HEK293 (cell line): ENCODE results near the gene HOXB1.
A peak's percentile ranks its signal among the peaks of the same experiment; 100 is the strongest.

Experiments
- CTCF ChIA-PET: fragments of 350-600 bp; formaldehyde crosslinking; extraction: SDS; loops from one replicate; lab custom pipeline; 2021; ENCODE audit warnings: antibody characterized with exemption; lab: Yijun Ruan, JAX
- POLR2A ChIA-PET: fragments of 300-600 bp; formaldehyde crosslinking; extraction: SDS; loops from one replicate; lab custom pipeline; 2020; ENCODE audit warnings: antibody characterized with exemption, inconsistent platforms; lab: Yijun Ruan, JAX
- H3K27ac ChIP-seq: fragments of 200-500 bp; sonication (Bioruptor generic); 2 replicates; pipeline ENCODE4 v1.5.1; 2014; ENCODE audit warnings: low read depth, low read length, control low read depth, inconsistent platforms; ENCODE audit errors: extremely low read depth
- H3K36me3 ChIP-seq, 2 experiments: fragments of 200-500 bp in 1 of 2; sonication (Bioruptor generic) in 1 of 2; 1 replicate in 1 of 2; 2 replicates in 1 of 2; pipeline ENCODE4 v1.5.1; 2014 to 2017; ENCODE audit warnings: inconsistent platforms in 2 of 2, low read length in 2 of 2; ENCODE audit not compliant: control insufficient read depth in 2 of 2, insufficient read depth in 1 of 2
- H3K4me1 ChIP-seq: fragments of 200-500 bp; sonication (Bioruptor generic); 2 replicates; pipeline ENCODE4 v1.5.1; 2014; ENCODE audit warnings: mild to moderate bottlenecking, low read length, inconsistent platforms; ENCODE audit not compliant: control insufficient read depth, insufficient read depth
- H3K4me3 ChIP-seq: 2 replicates; pipeline ENCODE4 v1.5.1; 2011; ENCODE audit warnings: low read depth, mild to moderate bottlenecking, control low read depth, low read length, moderate library complexity
- H3K9me3 ChIP-seq: fragments of 200-500 bp; sonication (Bioruptor generic); 2 replicates; pipeline ENCODE4 v1.5.1; 2014; ENCODE audit warnings: low read depth, low read length, inconsistent platforms; ENCODE audit not compliant: control insufficient read depth, insufficient read depth
- EGR2 ChIP-seq: fragments of 450-650 bp; formaldehyde crosslinking; IDR thresholded peaks from 2 replicates; pipeline ENCODE4 v1.5.1; 2016; ENCODE audit warnings: low read depth, missing biosample characterization, missing genetic modification characterization
- KLF10 ChIP-seq: fragments of 450-650 bp; IDR thresholded peaks from 2 replicates; pipeline ENCODE4 v1.5.1; 2018; ENCODE audit warnings: missing biosample characterization, mild to moderate bottlenecking, missing genetic modification characterization
- PATZ1 ChIP-seq: fragments of 450-650 bp; formaldehyde crosslinking; IDR thresholded peaks from 2 replicates; pipeline ENCODE4 v1.5.1; 2016; ENCODE audit warnings: missing biosample characterization, missing genetic modification characterization
- PRDM6 ChIP-seq: fragments of 450-650 bp; formaldehyde crosslinking; IDR thresholded peaks from 2 replicates; pipeline ENCODE4 v1.5.1; 2017; ENCODE audit warnings: missing biosample characterization, missing genetic modification characterization
- SP3 ChIP-seq: fragments of 450-650 bp; formaldehyde crosslinking; IDR thresholded peaks from 2 replicates; pipeline ENCODE4 v1.5.1; 2016; ENCODE audit warnings: missing biosample characterization, missing genetic modification characterization
- ZBTB7A ChIP-seq: fragments of 450-650 bp; formaldehyde crosslinking; IDR thresholded peaks from 2 replicates; pipeline ENCODE4 v1.5.1; 2016; ENCODE audit warnings: low read depth, missing biosample characterization, missing genetic modification characterization
- ZBTB8A ChIP-seq: fragments of 450-650 bp; formaldehyde crosslinking; IDR thresholded peaks from 2 replicates; pipeline ENCODE4 v1.5.1; 2016; ENCODE audit warnings: missing biosample characterization, missing genetic modification characterization
- ZEB2 ChIP-seq: fragments of 450-650 bp; formaldehyde crosslinking; IDR thresholded peaks from 2 replicates; pipeline ENCODE4 v1.5.1; 2016; ENCODE audit warnings: missing biosample characterization, missing genetic modification characterization
- ZFP37 ChIP-seq: fragments of 450-650 bp; formaldehyde crosslinking; IDR thresholded peaks from 2 replicates; pipeline ENCODE4 v1.5.1; 2016; ENCODE audit warnings: missing biosample characterization, missing genetic modification characterization
- ZFP41 ChIP-seq: fragments of 450-650 bp; formaldehyde crosslinking; IDR thresholded peaks from 2 replicates; pipeline ENCODE4 v1.5.1; 2016; ENCODE audit warnings: missing biosample characterization, missing genetic modification characterization, borderline replicate concordance
- ZNF121 ChIP-seq: fragments of 450-650 bp; formaldehyde crosslinking; IDR thresholded peaks from 2 replicates; pipeline ENCODE4 v1.5.1; 2016; ENCODE audit warnings: missing biosample characterization, missing genetic modification characterization
- ZNF169 ChIP-seq: fragments of 450-650 bp; formaldehyde crosslinking; IDR thresholded peaks from 2 replicates; pipeline ENCODE4 v1.5.1; 2016; ENCODE audit warnings: missing biosample characterization, missing genetic modification characterization
- ZNF184 ChIP-seq: fragments of 450-650 bp; IDR thresholded peaks from 2 replicates; pipeline ENCODE4 v1.5.1; 2018; ENCODE audit warnings: missing biosample characterization, mild to moderate bottlenecking, missing genetic modification characterization
- ZNF221 ChIP-seq: fragments of 450-650 bp; formaldehyde crosslinking; IDR thresholded peaks from 2 replicates; pipeline ENCODE4 v1.5.1; 2017; ENCODE audit warnings: missing biosample characterization, missing genetic modification characterization, borderline replicate concordance
- ZNF341 ChIP-seq: fragments of 450-650 bp; formaldehyde crosslinking; IDR thresholded peaks from 2 replicates; pipeline ENCODE4; 2016; ENCODE audit warnings: low read depth, missing biosample characterization, missing genetic modification characterization
- ZNF416 ChIP-seq: fragments of 450-650 bp; formaldehyde crosslinking; IDR thresholded peaks from 2 replicates; pipeline ENCODE4 v1.5.1; 2016; ENCODE audit warnings: missing biosample characterization, missing genetic modification characterization
- ZNF510 ChIP-seq: fragments of 450-650 bp; formaldehyde crosslinking; IDR thresholded peaks from 2 replicates; pipeline ENCODE4 v1.5.1; 2018; ENCODE audit warnings: mild to moderate bottlenecking, missing genetic modification characterization, missing biosample characterization; ENCODE audit not compliant: insufficient replicate concordance
- ZNF529 ChIP-seq: fragments of 450-650 bp; formaldehyde crosslinking; IDR thresholded peaks from 2 replicates; pipeline ENCODE4 v1.5.1; 2017; ENCODE audit warnings: missing genetic modification characterization, missing biosample characterization; ENCODE audit not compliant: insufficient replicate concordance
- ZNF571 ChIP-seq: fragments of 450-650 bp; formaldehyde crosslinking; IDR thresholded peaks from 2 replicates; pipeline ENCODE4 v1.5.0; 2017; ENCODE audit warnings: missing biosample characterization, missing genetic modification characterization
- ZNF600 ChIP-seq: fragments of 450-650 bp; formaldehyde crosslinking; IDR thresholded peaks from 2 replicates; pipeline ENCODE4 v1.5.1; 2016; ENCODE audit warnings: missing biosample characterization, missing genetic modification characterization
- ZNF624 ChIP-seq: fragments of 450-650 bp; formaldehyde crosslinking; IDR thresholded peaks from 2 replicates; pipeline ENCODE4 v1.5.1; 2017; ENCODE audit warnings: missing biosample characterization, missing genetic modification characterization
- ZNF792 ChIP-seq: fragments of 450-650 bp; formaldehyde crosslinking; IDR thresholded peaks from 2 replicates; pipeline ENCODE4 v1.5.1; 2016; ENCODE audit warnings: missing biosample characterization, missing genetic modification characterization
- ZXDB ChIP-seq: fragments of 450-650 bp; formaldehyde crosslinking; IDR thresholded peaks from 2 replicates; pipeline ENCODE4 v1.5.1; 2016; ENCODE audit warnings: missing biosample characterization, missing genetic modification characterization

The HOXB1 gene

GRCh38 chr17:48492401-48493298 lies 38.2 kb downstream of the HOXB1 start (continued):
- TF ChIP-seq ZNF184: peak; percentile 77
- no peak for TF ChIP-seq ZNF510 (tag by site-specific recombination)
- TF ChIP-seq PATZ1 (tag by site-specific recombination): peak; percentile 84
- TF ChIP-seq ZNF529 (tag by site-specific recombination): no peak
- no peak for TF ChIP-seq ZFP41 (tag by site-specific recombination)
- peak; percentile 96 for TF ChIP-seq ZNF600 (tag by site-specific recombination)
- TF ChIP-seq PRDM6 (tag by site-specific recombination): peak; percentile 95
- TF ChIP-seq KLF10 (tag by site-specific recombination): peak; percentile 85
- no peak for TF ChIP-seq ZNF571 (tag by site-specific recombination)
- peak; percentile 67; the same call in 1 of the 2 replicates for TF ChIP-seq ZFP37
- peak; percentile 98 for TF ChIP-seq ZXDB (tag by site-specific recombination)
- peak; percentile 99 for TF ChIP-seq ZEB2 (tag by site-specific recombination)
- TF ChIP-seq ZNF416 (tag by site-specific recombination): no peak
- no peak for TF ChIP-seq ZBTB7A
- TF ChIP-seq ZNF792 (tag by site-specific recombination): peak; percentile 72
- peak; percentile 15; the same call in 1 of the 2 replicates for TF ChIP-seq SP3 (tag by site-specific recombination)
- TF ChIP-seq ZNF169 (tag by site-specific recombination): no peak
- TF ChIP-seq ZNF221 (tag by site-specific recombination): peak; percentile 88; the same call in 1 of the 2 replicates

GRCh38 chr17:48491527-48492273 lies 39.1 kb downstream of the HOXB1 start:
- Histone ChIP-seq H3K9me3 (no peaks in the 10 kb centered on the region), H3K36me3 (no peaks in the 10 kb centered on the region), H3K4me1 (peaks cover 27% of the 10 kb centered on the region)
- ChIA-PET POLR2A (interaction anchor here (0.6 to 1.7 kb wide), 5 partner anchors 8 to 312 kb away, joined by 3 to 6 read pairs (median 4); no protein-coding TSS in a partner anchor), CTCF (interaction anchor here (0.5 to 4.5 kb wide), 29 partner anchors 9 to 310 kb away, joined by 3 to 36 read pairs (median 4); partner anchors contain the start of gene HOXB5)
- TF ChIP-seq ZBTB8A: 0 out of 2 replicates have a peak, but pooled peaks have one; percentile 0
- TF ChIP-seq EGR2: no peak
- peak; percentile 95 for TF ChIP-seq ZNF121 (tag by site-specific recombination)
- peak; percentile 17; the same call in 1 of the 2 replicates for TF ChIP-seq ZNF341 (tag by site-specific recombination)
- no peak for TF ChIP-seq ZNF624 (tag by site-specific recombination)
- TF ChIP-seq, all 188 proteins: peak for 3
- H3K27ac ChIP-seq: no peak overlapping the region
- no peak overlapping the region for H3K4me3 ChIP-seq
